Measurements from ENCODE around the gene ALDH3A1. TPM values are rescaled to one million over a fixed set of nuclear protein-coding genes. Genes with fewer than 3 reads are reported as not detected.

The ALDH3A1 gene
- total RNA-seq, 6 experiments from 2014 or later, result 0.24 to 0.25 TPM; not detected in 4

- no peak for DNase-seq
- Mint-ChIP-seq H3K36me3 (ENCODE audit: low read depth) (no peaks in the 10 kb centered on the region), H3K27me3 (ENCODE audit: insufficient read depth) (peaks cover 28% of the 10 kb centered on the region), H3K4me1 (ENCODE audit: low read depth) (no peaks in the 10 kb centered on the region), H3K9me3 (no peaks in the 10 kb centered on the region), H3K27ac (no peak overlapping the region), H3K4me3 (no peak overlapping the region)
- TF ChIP-seq CTCF (IDR thresholded peaks at IDR 0.05), result no peak
Observed at GRCh38 chr17:19741832-19742457, 6.2 kb downstream of the ALDH3A1 start.

GRCh38 chr17:19740933-19741332 is 7.2 kb downstream of the ALDH3A1 start:
- H3K9me3 Mint-ChIP-seq, result no peaks in the 10 kb centered on the region
- no peaks in the 10 kb centered on the region for H3K36me3 Mint-ChIP-seq (ENCODE audit: low read depth)
- no peak for TF ChIP-seq CTCF (IDR thresholded peaks at IDR 0.05)
- no peak overlapping the region for H3K4me3 Mint-ChIP-seq
- H3K27ac Mint-ChIP-seq, result no peak overlapping the region
- peaks cover 25% of the 10 kb centered on the region for H3K27me3 Mint-ChIP-seq (ENCODE audit: insufficient read depth)
- DNase-seq, result no peak
- H3K4me1 Mint-ChIP-seq (ENCODE audit: low read depth), result no peaks in the 10 kb centered on the region

GRCh38 chr17:19739241-19740201 is 8.6 kb downstream of the ALDH3A1 start:
- no peak overlapping the region for H3K4me3 Mint-ChIP-seq
- no peak overlapping the region for H3K27ac Mint-ChIP-seq
- no peaks in the 10 kb centered on the region for H3K36me3 Mint-ChIP-seq (ENCODE audit: low read depth)
- no peak for DNase-seq
- TF ChIP-seq CTCF (IDR thresholded peaks at IDR 0.05), result no peak
- H3K27me3 Mint-ChIP-seq (ENCODE audit: insufficient read depth), result peaks cover 32% of the 10 kb centered on the region
- no peaks in the 10 kb centered on the region for H3K4me1 Mint-ChIP-seq (ENCODE audit: low read depth)
- no peaks in the 10 kb centered on the region for H3K9me3 Mint-ChIP-seq

GRCh38 chr17:19738757-19739156 is 9.3 kb downstream of the ALDH3A1 start:
- no peaks in the 10 kb centered on the region for H3K9me3 Mint-ChIP-seq
- no peak overlapping the region for H3K27ac Mint-ChIP-seq
- no peak for DNase-seq
- H3K36me3 Mint-ChIP-seq (ENCODE audit: low read depth), result no peaks in the 10 kb centered on the region
- H3K4me1 Mint-ChIP-seq (ENCODE audit: low read depth), result no peaks in the 10 kb centered on the region
- no peak overlapping the region for H3K4me3 Mint-ChIP-seq
- TF ChIP-seq CTCF (IDR thresholded peaks at IDR 0.05), result no peak
- peaks cover 31% of the 10 kb centered on the region for H3K27me3 Mint-ChIP-seq (ENCODE audit: insufficient read depth)

GRCh38 chr17:19738073-19738449 is 10.0 kb downstream of the ALDH3A1 start:
- no peak for DNase-seq
- Mint-ChIP-seq H3K27ac (no peak overlapping the region), H3K27me3 (ENCODE audit: insufficient read depth) (peaks cover 31% of the 10 kb centered on the region), H3K9me3 (no peaks in the 10 kb centered on the region), H3K4me1 (ENCODE audit: low read depth) (no peaks in the 10 kb centered on the region), H3K4me3 (no peak overlapping the region), H3K36me3 (ENCODE audit: low read depth) (no peaks in the 10 kb centered on the region)
- TF ChIP-seq CTCF (IDR thresholded peaks at IDR 0.05), result no peak

Measured in HFFc6 (cell line).